NCI-H2107 treated with DMSO at 0.1 percent for 48 hours (cell line): ENCODE measurements around the gene NFASC.

Source experiments
- DNase-seq: peaks from one replicate; lab custom pipeline; 2025; ENCODE audit not compliant: unreplicated experiment; lab: John Stamatoyannopoulos, UW

The NFASC gene

GRCh38 chr1:204870160-204870912 is at the start of gene NFASC:
NFASC (plus strand) TSS chr1:204870862; CDS start chr1:204944316, 73,454 bp downstream.
- no peak for DNase-seq

- DNase-seq = no peak
Measured at GRCh38 chr1:204821476-204821875, 49.2 kb upstream of the NFASC start.

- DNase-seq = no peak
Measured at GRCh38 chr1:204821924-204822323, 48.7 kb upstream of the NFASC start.

DNA sequence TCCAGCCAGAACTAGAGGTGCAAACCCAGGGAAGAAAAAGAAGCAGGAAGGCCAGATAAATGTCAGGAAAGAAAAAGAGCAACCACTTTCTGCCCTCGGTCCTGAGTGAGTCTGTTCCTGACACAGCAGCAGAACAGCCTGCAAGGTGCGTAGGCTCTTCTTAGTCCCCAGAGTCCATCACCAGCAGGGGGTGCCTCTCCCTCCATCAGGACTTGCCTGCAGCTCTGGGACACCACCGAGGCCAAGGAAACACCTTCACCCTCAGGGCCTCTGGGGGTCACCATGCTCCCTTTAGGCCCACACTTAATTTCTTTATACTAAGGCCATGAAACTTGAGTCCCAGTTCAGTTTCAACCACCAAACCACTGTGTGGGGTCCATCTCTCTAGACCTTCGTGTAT is 43.7 kb upstream of the NFASC start:
- DNase-seq = no peak

DNA sequence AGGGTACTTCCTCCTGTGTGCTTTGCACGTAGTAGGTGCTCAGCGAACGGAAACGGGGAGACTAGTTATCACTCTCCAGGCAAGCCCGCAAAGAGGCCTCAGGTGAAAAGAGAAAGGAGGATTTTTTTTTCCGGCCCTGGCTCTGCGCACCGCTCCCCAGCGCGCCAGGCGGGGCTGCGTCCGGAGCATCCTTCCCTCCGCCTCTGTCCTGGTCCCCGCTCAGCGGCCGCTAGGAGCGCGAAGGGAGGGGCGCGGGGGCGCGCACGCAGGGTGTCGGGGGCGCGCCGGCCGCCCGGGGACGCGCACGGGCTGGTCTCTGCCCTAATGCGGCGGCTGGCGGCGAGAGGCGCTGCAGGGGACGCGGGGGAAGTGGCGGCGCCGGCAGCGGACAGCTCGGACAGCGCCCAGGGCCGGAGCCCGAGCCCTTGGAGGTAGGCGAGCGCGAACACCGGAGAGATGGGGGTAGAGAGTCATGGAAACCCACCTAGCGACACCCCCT is 42.3 kb upstream of the NFASC start:
- peak; percentile 60 for DNase-seq

- DNase-seq = peak; percentile 69
Measured at GRCh38 chr1:204829133-204829825, 41.4 kb upstream of the NFASC start.

DNA sequence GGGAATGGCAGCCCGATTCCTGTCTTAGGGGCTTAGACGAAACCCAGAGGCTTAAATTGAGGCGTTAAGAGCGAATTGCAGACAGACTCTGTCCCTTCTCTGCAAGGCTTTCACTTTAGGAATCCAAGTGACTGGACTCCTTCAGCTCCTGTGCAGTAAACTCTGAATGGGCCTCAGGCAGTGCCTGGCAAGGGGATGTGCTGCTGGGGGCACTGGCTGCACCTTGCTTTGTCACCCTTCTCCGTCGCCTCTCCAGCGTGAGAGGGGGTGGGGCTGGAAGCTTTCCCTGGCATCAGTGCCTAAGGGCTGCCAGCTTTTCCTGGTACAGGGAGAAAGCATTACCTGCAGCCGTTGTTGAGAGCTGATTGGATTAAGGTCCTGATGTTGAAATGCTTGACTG is 39.9 kb upstream of the NFASC start:
- DNase-seq = peak; percentile 26

DNA sequence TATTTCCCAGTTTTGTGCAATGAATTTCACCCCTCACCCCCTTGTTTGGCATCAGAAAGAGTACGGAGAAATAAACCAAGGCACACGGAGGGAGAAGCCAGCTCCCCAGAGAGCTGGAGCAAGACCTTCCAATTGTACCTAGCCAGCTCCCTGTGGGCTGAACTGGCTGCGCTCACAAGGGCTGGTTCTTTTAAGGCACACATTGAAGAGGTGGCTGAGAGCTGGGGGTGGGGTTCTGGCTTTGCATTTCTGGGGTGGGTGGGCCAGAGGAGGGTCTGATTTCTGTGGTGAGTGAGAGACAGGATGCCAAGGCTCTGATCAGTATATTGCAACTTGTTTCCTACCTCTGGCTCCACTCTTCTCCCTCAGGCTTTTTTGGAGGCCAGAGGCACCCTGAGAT is 39.5 kb upstream of the NFASC start:
- DNase-seq = no peak

DNA sequence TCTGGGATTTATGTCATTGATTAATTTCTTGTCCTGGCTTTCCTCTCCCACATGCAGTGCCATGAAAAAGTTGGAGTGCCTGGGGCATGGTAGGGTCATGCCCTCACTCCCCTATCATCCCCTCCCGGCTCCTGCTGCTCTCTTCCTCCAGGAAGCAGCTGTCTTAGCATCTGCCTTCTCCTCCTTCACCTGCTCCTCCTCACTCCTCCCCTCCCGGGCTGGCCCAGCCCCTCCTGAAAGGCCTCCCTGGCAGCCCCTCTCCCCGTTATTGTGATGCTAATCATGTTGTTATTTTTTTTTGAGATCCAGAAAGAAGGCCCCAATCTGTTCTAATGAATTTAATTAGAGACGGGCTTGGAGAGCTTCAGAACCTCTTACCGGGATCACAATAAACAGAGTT is 36.3 kb upstream of the NFASC start:
- no peak for DNase-seq

GRCh38 chr1:204834752-204835151 is 35.9 kb upstream of the NFASC start:
- no peak for DNase-seq

DNA sequence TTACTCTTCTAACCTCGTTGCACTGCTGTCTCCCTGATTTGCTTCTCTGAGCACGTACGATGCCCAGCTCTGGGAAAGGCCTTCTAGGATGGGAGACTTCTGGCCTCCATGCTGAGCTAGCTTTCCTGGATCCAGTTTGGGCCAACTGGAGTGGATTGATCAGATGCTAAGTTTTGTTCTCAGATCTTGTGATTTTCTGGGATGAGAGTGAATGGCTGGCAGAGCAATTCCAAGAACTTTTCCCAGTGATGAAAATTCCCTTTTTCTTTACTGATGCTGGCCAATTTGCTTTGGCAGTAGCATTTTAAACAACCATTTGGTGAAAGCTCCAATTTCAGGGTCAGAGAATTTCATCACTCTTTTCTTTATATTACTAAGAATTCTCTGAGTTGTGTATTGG is 34.9 kb upstream of the NFASC start:
- DNase-seq = no peak

DNA sequence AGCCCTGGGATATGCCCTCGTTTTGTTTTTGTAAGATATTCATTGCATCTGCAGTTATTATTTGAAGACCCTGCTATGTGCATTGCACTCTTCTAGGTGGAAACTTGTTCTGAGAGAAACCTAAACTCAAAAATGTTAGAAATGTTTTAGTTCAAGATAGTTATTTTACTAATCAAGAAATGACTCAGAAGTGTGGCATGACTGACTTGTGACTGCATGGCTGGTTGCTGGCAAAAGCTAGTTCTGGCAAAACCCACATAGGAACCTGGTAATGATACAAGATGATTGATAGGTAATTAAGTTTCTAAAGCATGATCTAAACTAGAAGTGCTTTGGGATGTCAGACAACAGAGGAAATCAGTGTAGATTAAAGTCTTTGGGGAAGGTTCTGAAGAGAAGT is 33.8 kb upstream of the NFASC start:
- no peak for DNase-seq

- DNase-seq = no peak
Measured at GRCh38 chr1:204837440-204838084, 33.1 kb upstream of the NFASC start.

GRCh38 chr1:204841316-204841715 is 29.3 kb upstream of the NFASC start:
- DNase-seq = no peak

DNA sequence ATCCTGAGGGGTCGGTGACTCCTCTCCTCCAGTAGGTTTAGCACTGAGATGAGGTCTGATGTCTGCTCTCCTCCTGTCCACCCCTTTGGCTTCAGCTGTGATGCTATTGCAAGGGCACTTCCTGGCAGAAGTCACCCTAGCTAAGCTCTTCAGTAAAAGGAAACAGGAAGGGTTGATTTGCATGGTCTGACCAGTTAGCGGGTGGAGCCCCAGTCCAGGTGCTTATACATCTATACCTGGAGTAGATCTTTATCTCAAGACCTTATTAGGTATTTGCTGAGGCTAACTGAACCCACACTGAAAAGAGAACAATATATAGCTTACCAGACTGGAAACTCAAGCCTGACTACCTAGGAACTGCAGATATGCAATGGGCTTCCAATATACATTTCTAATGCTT is 28.9 kb upstream of the NFASC start:
- DNase-seq = no peak

- DNase-seq = no peak
Measured at GRCh38 chr1:204842369-204842768, 28.3 kb upstream of the NFASC start.

DNA sequence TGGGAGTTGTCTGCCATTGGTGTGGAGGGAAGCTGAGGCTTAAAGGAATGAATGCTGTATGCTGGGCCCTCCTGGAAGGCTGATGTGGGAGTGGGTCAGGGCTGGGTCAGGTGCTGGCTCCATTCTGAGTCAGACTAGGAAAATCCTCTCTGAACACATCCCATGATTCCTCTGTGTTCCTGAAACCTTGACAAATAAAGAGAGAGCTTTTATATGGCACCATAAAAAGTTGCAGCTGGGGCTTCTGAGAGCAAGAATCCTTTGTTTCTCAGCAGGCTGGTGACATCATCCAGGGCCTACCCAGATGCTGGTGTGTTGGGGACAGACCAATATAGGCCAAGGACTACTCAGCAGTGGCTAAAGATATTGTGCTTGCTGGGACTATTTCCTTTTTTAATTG is 27.8 kb upstream of the NFASC start:
- DNase-seq = peak; percentile 49

DNA sequence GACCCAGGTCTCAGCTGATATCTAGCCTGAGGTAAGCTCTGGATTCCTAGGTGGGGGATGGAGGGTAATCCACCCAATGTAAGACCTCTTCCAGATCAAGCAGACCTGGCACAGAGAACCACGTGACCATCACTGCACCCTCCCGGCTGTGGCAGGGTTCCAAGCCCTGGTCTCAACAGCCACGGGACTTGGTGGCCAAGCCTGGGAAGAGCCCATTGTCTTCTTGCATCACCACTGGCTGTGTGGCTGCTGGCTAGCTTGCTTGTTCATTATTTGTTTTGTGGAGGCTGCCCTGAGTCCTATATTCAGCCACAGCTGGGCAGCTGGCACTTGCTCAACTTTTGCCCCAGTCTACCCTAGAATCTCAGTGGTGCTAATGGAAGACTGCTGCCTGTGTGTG is 24.1 kb upstream of the NFASC start:
- peak; percentile 88 for DNase-seq

- no peak for DNase-seq
Measured at GRCh38 chr1:204848579-204848978, 22.1 kb upstream of the NFASC start.

DNA sequence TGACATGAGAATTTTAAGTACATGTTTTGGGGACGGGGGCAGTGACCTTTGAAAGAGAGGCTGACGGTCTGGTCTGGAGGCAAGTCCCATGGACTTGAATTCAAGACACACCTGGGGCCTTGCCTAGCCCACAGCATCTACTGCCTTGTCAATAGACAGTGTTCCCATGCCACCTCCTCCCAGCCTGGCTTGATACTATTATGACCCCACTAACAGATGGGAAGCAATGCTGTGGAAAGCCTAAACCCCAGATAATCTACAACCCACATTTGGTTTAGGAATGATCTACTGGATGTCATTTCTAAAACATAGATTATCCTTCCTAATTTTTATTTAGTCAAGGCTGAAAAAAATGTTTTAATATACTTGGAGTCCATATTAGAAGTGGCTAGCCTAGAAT is 17.8 kb upstream of the NFASC start:
- no peak for DNase-seq

GRCh38 chr1:204853436-204853835 is 17.2 kb upstream of the NFASC start:
- DNase-seq = no peak

- no peak for DNase-seq
Measured at GRCh38 chr1:204854286-204854685, 16.4 kb upstream of the NFASC start.
